Lower leg skin (tissue), 3 donors: Measurements from ENCODE around the gene PMF1.

Source experiments
- CTCF ChIP-seq, 3 donors: fragments of 450-650 bp; IDR thresholded peaks; one replicate each; pipeline ENCODE4 v1.5.1; 2016; ENCODE audit warnings: antibody characterized with exemption in 3 of 3, mild to moderate bottlenecking in 3 of 3, moderate library complexity in 2 of 3
- POLR2A ChIP-seq, 2 donors: fragments of 450-650 bp; IDR thresholded peaks; one replicate each; pipeline ENCODE4 v1.6.1; 2016 to 2017; ENCODE audit warnings: antibody characterized with exemption in 2 of 2, mild to moderate bottlenecking in 1 of 2, moderate library complexity in 1 of 2

DNA sequence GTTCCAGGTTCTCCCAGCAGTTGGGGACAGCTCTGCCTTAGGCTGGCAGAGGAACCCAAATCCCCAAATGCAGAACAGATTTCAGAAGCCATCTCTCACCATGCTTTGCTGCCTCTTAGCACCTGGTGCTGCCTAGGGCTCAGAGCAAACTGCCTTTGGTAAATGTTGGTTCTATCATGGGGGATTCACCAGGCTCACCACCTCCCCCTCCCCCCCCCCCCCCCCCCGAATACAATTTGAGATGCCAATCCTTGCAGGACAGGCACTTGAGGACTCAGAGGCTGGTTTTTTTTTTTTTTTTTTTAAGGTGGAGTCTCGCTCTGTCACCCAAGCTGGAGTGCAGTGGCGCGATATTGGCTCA is 35.5 kb downstream of the PMF1 start:
- no peak for TF ChIP-seq CTCF (IDR thresholded peaks at IDR 0.05)
- TF ChIP-seq POLR2A (IDR thresholded peaks at IDR 0.05), result no peak
